GM18498 (cell line): ENCODE results near the gene HDHD3.
"Not testable (repeated sequence)": the region's sequence is repeated elsewhere in the genome, so short reads cannot be mapped to it uniquely, and the experiment has no call there.

Source experiments
- ATAC-seq: cut with Tn5 transposase; IDR thresholded peaks from one replicate; pipeline ENCODE4 v1.9.1; 2021; ENCODE audit warnings: mild to moderate bottlenecking, moderate library complexity; ENCODE audit not compliant: unreplicated experiment

The HDHD3 gene

DNA sequence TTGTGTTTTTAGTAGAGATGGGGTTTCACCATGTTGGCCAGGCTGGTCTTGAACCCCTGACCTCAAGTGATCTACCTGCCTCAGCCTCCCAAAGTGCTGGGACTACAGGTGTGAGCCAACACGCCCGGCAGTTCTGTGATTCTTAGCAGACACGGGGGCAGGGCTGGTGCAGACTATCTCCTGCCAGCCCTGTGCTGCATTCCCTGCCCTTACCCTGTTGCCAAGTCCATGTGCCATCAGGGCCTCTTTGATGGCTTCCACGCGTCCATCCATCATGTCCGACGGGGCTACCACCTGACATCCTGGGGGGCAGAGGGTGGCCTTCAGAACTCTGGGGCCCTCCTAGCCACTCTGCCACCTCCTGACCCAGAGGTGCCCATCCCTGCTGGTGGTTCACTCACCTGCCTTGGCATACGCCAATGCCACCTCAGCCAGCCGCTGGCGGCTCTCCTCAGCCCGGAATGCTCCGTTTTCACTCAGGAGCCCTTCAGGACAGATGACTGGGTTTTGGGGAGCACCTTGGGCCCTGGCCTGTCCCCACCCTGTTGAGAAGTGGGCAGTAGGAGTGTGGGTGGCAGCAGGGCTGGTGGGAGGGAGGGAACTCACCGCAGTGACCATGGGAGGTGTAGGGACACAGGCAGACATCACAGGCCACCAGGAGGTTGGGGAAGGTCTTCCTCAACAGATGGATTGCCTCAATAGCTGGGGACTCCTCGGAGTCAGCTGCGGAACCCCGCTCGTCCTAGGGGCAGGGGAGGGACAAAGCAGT lies 13.6 kb upstream of the HDHD3 start:
- no peak for ATAC-seq

- ATAC-seq: no peak
Measured at GRCh38 chr9:113389451-113389850, 12.7 kb upstream of the HDHD3 start.

DNA sequence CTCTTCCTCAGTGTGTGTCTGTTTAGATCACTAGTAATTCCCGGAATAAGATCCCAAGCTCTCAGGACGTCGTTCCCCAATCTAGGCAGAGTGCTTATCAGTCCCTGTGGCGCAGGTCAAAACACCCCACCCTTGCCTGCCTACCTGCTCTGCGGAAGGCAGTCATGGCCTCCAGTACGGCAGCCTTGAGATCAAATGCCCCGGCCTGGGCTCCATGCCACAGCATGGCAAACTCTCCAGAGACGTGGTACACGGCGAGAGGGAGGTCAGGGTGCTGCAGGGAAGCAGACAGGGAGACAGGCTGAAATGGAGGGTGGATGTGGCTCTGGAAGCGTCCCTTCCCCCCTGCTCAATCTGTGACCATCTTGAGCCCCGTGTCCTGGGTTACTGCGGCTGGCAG lies 12.0 kb upstream of the HDHD3 start:
- no peak for ATAC-seq

GRCh38 chr9:113387560-113388230 lies 10.9 kb upstream of the HDHD3 start:
- no peak for ATAC-seq

- no peak for ATAC-seq
Measured at GRCh38 chr9:113386571-113387393, 10.0 kb upstream of the HDHD3 start.

- no peak for ATAC-seq
Measured at GRCh38 chr9:113381909-113382411, 5.2 kb upstream of the HDHD3 start.

DNA sequence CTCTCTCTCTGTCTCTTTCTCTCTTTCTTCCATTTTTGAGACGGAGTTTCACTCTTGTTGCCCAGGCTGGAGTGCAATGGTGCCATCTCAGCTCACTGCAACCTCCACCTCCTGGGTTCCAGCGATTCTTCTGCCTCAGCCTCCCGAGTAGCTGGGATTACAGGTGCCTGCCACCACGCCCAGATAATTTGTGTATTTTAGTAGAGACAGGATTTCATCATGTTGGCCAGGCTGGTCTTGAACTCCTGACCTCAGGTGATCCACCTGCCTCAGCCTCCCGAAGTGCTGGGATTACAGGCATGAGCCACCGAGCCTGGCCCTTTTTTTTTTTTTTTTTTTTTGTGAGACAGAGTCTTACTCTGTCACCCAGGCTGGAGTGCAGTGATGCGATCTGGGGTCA lies 4.7 kb upstream of the HDHD3 start:
- ATAC-seq: not testable (repeated sequence)

DNA sequence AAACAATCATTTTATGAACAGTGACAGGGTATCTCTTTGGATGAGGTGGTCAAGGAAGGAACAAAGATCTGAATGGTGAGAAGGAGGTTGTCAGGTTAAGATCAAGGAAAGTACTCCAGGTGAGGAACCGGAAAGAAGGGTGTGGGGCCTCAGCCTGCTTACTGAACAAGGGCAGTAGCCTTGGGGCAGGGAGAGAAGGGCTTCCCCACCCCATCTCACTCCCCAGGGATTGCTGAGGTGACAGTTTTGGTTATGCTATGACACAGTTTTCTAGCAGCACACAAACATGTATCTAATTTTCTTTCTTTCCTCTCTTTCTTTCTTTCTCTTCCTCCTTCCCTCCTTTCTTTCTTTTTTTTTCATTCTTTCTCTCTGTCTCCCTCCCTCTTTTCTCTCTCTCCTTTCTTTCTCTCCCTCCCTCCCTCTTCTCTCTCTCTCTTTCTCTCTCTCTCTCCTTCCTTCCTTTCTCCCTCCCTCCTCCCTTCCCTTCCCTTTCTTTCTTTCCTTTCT lies 4.1 kb upstream of the HDHD3 start:
- ATAC-seq: peak; percentile 32

GRCh38 chr9:113379829-113380210 lies 3.0 kb upstream of the HDHD3 start:
- not testable (repeated sequence) for ATAC-seq

DNA sequence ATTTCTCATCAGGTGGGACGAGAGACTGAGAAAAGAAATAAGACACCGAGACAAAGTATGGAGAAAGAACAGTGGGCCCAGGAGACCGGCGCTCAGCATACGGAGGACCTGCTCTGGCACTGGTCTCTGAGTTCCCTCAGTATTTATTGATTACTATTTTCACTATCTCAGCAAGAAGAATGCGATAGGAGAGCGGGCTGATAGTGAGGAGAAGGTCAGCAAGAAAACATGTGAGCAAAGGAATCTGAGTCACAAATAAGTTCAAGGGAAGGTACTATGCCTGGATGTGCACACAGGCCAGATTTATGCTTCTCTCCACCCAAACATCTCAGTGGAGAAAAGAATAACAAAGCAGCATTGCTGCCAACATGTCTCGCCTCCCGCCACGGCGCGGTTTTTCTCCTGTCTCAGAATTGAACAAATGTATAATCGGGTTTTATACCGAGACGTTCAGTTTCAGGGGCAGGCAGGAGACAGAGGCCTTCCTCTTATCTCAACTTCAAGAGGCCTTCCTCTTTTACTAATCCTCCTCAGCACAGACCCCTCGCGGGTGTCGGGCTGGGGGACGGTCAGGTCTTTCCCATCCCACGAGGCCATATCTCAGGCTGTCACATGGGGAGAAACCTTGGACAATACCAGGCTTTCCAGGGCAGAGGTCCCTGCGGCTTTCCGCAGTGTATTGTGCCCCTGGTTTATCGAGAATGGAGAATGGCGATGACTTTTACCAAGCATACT lies 2.5 kb upstream of the HDHD3 start:
- not testable (repeated sequence) for ATAC-seq

DNA sequence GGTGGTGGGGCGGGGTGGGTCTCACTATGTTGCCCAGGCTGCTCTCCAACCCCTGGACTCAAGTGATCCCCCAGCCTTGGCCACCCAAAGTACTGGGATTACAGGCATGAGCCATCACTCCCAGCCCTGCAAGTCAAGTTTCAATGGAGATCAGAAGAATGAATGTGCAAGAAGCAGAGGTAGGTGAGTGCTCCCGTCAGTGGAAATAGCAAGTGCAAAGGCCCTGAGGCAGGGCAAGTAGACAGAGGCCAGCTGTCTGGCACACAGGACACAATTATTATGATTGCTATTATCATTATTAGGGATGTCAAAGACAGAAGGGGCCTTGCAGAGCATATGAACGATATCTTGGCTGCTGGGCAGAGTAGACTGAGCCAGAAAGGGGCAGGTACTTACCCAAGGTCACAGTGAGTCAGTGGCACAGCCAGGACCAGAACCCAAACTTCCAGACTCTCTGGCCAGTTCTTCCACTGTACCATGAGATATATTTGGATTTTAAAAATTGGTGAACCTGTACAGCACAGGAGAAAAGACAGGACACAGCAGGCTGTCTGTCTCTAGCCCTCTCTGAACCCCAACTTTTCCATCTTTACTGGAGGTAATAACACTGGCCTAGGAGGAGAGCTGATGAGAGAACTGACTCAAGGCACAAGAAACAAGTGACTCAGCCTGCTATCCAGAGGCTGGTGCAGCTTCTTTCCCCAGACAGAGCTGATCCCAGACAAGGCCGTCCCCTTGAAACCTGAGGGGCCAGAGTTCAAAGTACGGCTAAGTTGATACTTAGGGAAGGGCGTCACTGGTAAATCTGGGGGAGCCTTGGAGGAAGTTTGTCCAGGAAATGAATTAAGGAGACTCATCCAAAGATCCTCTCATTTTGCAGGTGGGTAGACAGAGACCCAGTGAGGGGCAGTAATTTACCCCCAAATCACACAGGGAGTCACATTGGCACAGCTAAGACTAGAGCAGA lies 1.4 kb downstream of the HDHD3 start:
- no peak for ATAC-seq

DNA sequence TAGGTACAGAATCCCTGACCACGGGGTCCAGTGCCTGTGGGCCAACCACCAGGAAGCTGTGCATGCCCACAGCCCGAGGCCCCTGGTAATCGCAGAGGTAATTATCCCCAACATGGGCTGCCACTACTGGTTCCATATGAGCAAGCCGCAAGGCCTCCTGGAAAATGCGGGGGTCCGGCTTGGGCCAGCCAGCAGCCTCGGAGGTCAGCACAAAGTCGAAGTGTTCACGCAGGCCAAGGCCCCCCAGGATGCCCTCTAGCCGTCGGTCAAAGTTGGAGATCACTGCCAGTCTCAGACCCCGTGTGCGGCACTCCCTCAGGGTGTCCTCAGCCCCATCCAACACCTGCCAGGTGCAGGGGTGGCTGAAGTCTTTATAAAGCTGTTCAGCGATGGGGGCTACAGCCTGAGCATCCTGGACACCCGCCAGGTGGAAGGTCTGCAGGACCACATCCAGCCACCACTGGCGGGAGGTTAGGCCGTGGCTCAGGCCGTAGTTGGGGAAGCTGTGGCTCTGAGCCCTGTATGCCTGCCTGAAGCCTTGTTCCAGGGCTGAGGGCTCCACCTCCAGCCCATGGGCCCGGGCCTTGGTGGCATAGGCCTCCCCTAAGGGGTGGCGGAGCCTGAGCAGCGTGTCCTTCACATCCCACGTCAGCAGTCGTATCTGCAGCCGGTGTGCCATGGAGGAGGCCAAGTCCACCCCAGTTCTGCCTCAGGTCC lies 3.0 kb downstream of the HDHD3 start:
- no peak for ATAC-seq

DNA sequence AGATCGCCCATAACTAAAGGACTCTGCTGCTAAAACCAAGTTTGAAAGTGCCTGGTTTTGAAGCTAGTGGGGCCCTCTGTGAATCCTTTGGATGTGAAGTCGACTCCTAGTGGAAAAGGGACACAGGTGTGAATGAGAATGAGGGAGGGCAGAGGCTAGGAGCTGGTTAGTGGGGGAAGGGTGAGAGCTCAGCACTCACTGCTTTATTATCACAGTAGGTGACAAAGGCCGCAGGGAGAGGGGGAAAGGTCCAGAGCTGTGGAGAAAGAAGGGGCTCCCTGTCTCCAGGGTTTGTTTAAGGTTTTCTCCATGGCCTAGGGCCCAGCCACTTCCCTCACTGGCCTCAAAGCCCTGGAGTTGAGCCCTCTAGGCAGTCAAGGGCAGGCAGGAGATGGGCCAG lies 3.5 kb downstream of the HDHD3 start:
- ATAC-seq: no peak

DNA sequence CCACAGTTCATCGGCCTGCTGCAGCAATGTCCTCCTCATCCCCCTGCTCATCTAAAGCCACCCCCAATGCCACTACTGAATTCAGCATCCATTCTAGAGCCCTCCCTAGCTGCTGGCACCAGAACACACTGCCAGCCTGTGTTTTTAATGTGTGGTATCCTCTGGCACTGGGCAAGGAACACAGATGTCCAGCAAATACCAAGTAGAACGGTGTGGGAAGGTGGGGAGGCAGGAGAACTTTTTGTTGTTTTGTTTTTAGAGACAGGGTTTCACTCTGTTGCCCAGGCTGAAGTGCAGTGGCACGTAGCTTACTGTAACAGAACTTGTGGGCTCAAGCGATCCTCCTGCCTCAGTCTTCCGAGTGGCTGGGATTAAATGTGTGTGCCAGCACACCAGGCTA lies 4.7 kb downstream of the HDHD3 start:
- no peak for ATAC-seq

GRCh38 chr9:113370806-113371325 lies 5.9 kb downstream of the HDHD3 start:
- no peak for ATAC-seq

DNA sequence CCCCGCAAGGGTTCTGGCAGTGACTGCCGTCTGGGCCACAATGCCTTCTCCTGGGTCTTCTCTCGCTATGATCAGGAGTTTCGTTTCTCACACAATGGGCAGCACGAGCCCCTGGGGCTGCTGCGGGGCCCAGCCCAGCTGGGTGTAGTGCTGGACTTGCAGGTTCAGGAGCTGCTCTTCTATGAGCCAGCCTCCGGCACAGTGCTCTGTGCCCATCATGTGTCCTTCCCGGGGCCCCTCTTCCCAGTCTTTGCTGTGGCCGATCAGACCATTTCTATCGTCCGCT lies 7.0 kb downstream of the HDHD3 start:
- no peak for ATAC-seq

DNA sequence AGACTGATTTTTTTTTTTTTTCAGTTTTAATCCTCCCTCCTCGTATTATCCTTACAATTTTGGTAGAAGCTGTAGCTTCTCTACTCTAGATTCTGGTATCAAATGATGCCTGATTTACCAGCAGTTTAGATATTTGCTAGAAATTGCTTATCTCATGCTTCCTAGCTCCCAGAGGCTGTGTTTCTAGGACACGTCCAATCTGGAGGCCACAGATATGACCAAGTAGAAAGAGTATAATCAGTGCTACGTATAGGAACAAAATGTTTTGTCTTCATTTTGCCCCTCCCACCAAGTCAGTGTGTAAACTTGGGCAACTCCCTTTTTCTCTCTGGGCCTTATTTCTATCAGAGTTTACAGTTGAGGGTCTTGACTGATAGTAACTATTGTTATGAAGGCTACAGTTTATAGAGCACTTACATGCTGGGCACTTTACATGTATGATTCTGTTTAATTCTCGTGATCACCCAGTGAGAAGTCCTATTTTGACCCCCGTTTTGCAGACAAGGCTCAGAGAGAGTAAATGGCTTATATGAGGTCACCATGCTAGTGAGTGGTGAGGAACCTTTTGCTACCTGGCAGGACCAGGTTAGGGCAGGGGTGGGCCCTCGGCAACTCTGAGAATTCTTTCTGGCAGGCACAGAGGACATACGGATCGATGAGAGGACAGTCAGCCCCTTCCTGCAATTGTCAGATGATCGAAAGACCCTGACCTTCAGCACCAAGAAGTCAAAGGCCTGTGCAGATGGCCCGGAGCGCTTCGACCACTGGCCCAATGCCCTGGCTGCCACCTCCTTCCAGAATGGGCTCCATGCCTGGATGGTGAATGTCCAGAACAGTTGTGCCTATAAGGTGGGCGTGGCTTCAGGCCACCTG lies 7.6 kb downstream of the HDHD3 start:
- ATAC-seq: no peak
